H1 (cell line): ENCODE measurements around the gene QRSL1. TPM values are rescaled to one million over a fixed set of nuclear protein-coding genes. Genes with fewer than 3 reads are reported as not detected.

Experiments used
- CTCF ChIA-PET: fragments of 300-600 bp; sonication (Branson Sonifier 250); formaldehyde crosslinking; loops from one replicate; lab custom pipeline; 2021; ENCODE audit not compliant: partially characterized antibody; lab: Charles Lee
- POLR2A ChIA-PET: fragments of 300-600 bp; sonication (Branson Sonifier 250); formaldehyde crosslinking; loops from one replicate; lab custom pipeline; 2021; ENCODE audit warnings: inconsistent platforms; ENCODE audit not compliant: partially characterized antibody; lab: Charles Lee
- DNase-seq, 2 experiments: peaks; one replicate each; pipeline versions ENCODE4 v3.0.0 to v3.0.0-alpha.2; 2010 to 2022; ENCODE audit warnings: low spot score in 2 of 2, low read depth in 1 of 2, mixed read lengths in 1 of 2
- FAIRE-seq: peaks from 2 replicates; lab custom pipeline; 2011; peaks lifted over from hg19 to GRCh38; lab: Jason Lieb, UNC
- H2AFZ ChIP-seq: 2 replicates; pipeline ENCODE4 v1.8.1; 2012; ENCODE audit warnings: low read length, inconsistent platforms
- H2AK5ac ChIP-seq: 2 replicates; pipeline ENCODE4 v1.6.1; 2013; ENCODE audit warnings: low read depth, low read length
- H2BK120ac ChIP-seq: replicated peaks from 2 replicates; pipeline ENCODE3; 2013; ENCODE audit warnings: low read depth, low read length, inconsistent platforms
- H2BK12ac ChIP-seq: 2 replicates; pipeline ENCODE4 v1.6.1; 2013; ENCODE audit warnings: low read depth, low read length
- H2BK15ac ChIP-seq: 2 replicates; pipeline ENCODE4 v1.6.1; 2013; ENCODE audit warnings: low read length
- H2BK20ac ChIP-seq: 2 replicates; pipeline ENCODE4 v1.6.1; 2013; ENCODE audit warnings: low read length
- H2BK5ac ChIP-seq: 2 replicates; pipeline ENCODE4 v1.6.1; 2013; ENCODE audit warnings: low read depth, low read length
- H3K14ac ChIP-seq: 2 replicates; pipeline ENCODE4 v1.6.1; 2013; ENCODE audit warnings: inconsistent platforms; ENCODE audit not compliant: insufficient read length
- H3K18ac ChIP-seq: 2 replicates; pipeline ENCODE4 v1.6.1; 2013; ENCODE audit warnings: low read length; ENCODE audit errors: extremely low read depth
- H3K23ac ChIP-seq: 2 replicates; pipeline ENCODE4 v1.6.1; 2013; ENCODE audit warnings: inconsistent platforms; ENCODE audit not compliant: insufficient read length
- H3K23me2 ChIP-seq: 2 replicates; pipeline ENCODE4 v1.6.1; 2013; ENCODE audit warnings: low read depth, low read length
- H3K27ac ChIP-seq: 2 replicates; pipeline ENCODE4 v1.6.1; 2011; ENCODE audit warnings: low read depth, low read length, inconsistent platforms
- H3K27me3 ChIP-seq, 4 experiments: replicated peaks in 1 of 4; 1 replicate in 1 of 4; 2 replicates in 3 of 4; pipeline versions ENCODE4 v1.6.1 to v1.8.1; 2011 to 2013; ENCODE audit warnings: low read length in 3 of 4, mild to moderate bottlenecking in 3 of 4, inconsistent platforms in 2 of 4, mixed read lengths in 2 of 4, moderate library complexity in 1 of 4; ENCODE audit not compliant: control insufficient read depth in 3 of 4, insufficient read depth in 3 of 4; ENCODE audit errors: extremely low read depth in 1 of 4
- H3K36me3 ChIP-seq, 4 experiments: 2 replicates each; pipeline versions ENCODE4 v1.6.1 to v1.8.1; 2011 to 2013; ENCODE audit warnings: mild to moderate bottlenecking in 4 of 4, low read length in 3 of 4, moderate library complexity in 2 of 4, control low read depth in 1 of 4, inconsistent platforms in 1 of 4; ENCODE audit not compliant: insufficient read depth in 4 of 4, control insufficient read depth in 2 of 4
- H3K4ac ChIP-seq: replicated peaks from 2 replicates; pipeline ENCODE3; 2013; ENCODE audit warnings: low read length, low read depth, mixed read lengths, inconsistent platforms; ENCODE audit not compliant: insufficient read length
- H3K4me1 ChIP-seq, 4 experiments: replicated peaks in 1 of 4; 1 replicate in 1 of 4; 2 replicates in 3 of 4; pipeline versions ENCODE4 v1.6.1 to v1.8.1; 2011 to 2013; ENCODE audit warnings: low read length in 3 of 4, inconsistent platforms in 2 of 4, mixed read lengths in 1 of 4; ENCODE audit not compliant: insufficient read depth in 4 of 4, control insufficient read depth in 3 of 4
- H3K4me2 ChIP-seq, 2 experiments: 2 replicates each; pipeline versions ENCODE4 v1.6.1 to v1.8.1; 2011 to 2013; ENCODE audit warnings: low read depth in 2 of 2, low read length in 2 of 2, control low read depth in 1 of 2, inconsistent platforms in 1 of 2, mild to moderate bottlenecking in 1 of 2; ENCODE audit not compliant: insufficient read depth in 1 of 2
- H3K4me3 ChIP-seq, 4 experiments: fragments of 200-600, 300-600 bp in 1 of 4; sonication (generic), shearing (Covaris generic), sonication (Bioruptor Twin) in 1 of 4; 2 replicates each; pipeline versions ENCODE4 v1.5.1 to v1.8.1; 2011 to 2016; ENCODE audit warnings: low read length in 4 of 4, low read depth in 3 of 4, control low read depth in 2 of 4, inconsistent platforms in 2 of 4, mild to moderate bottlenecking in 2 of 4, mixed read lengths in 1 of 4, moderate library complexity in 1 of 4; ENCODE audit not compliant: insufficient read depth in 2 of 4; ENCODE audit errors: extremely low read depth in 1 of 4
- H3K56ac ChIP-seq: replicated peaks from 2 replicates; pipeline ENCODE3; 2013; ENCODE audit warnings: low read depth, mild to moderate bottlenecking, mixed read lengths, low read length, inconsistent platforms; ENCODE audit not compliant: insufficient read length
- H3K79me1 ChIP-seq: 2 replicates; pipeline ENCODE4 v1.6.1; 2013; ENCODE audit warnings: low read depth, low read length, control low read depth
- H3K79me2 ChIP-seq, 2 experiments: 2 replicates each; pipeline versions ENCODE4 v1.6.1 to v1.8.1; 2012 to 2013; ENCODE audit warnings: low read length in 2 of 2, mild to moderate bottlenecking in 2 of 2, inconsistent platforms in 1 of 2; ENCODE audit not compliant: insufficient read depth in 2 of 2, control insufficient read depth in 1 of 2
- H3K9ac ChIP-seq, 4 experiments: replicated peaks in 1 of 4; 1 replicate in 1 of 4; 2 replicates in 3 of 4; pipeline versions ENCODE4 v1.6.1 to v1.8.1; 2011 to 2013; ENCODE audit warnings: low read depth in 3 of 4, low read length in 3 of 4, control low read depth in 2 of 4, mild to moderate bottlenecking in 2 of 4, moderate library complexity in 2 of 4, inconsistent platforms in 1 of 4; ENCODE audit errors: extremely low read depth in 1 of 4
- H3K9me3 ChIP-seq, 2 experiments: 2 replicates each; pipeline versions ENCODE4 v1.6.1 to v1.8.1; 2012 to 2013; ENCODE audit warnings: mild to moderate bottlenecking in 2 of 2, moderate library complexity in 2 of 2, control low read depth in 1 of 2, inconsistent platforms in 1 of 2, low read depth in 1 of 2, low read length in 1 of 2, mixed read lengths in 1 of 2; ENCODE audit not compliant: insufficient read depth in 2 of 2
- H4K20me1 ChIP-seq, 2 experiments: replicated peaks in 1 of 2; 2 replicates each; pipeline versions ENCODE3 to v1.8.1; 2011 to 2013; ENCODE audit warnings: inconsistent platforms in 2 of 2, low read length in 2 of 2, mild to moderate bottlenecking in 1 of 2; ENCODE audit not compliant: insufficient read depth in 2 of 2, control insufficient read depth in 1 of 2
- H4K5ac ChIP-seq: 2 replicates; pipeline ENCODE4 v1.6.1; 2013; ENCODE audit warnings: low read length, low read depth, mixed read lengths, inconsistent platforms; ENCODE audit not compliant: insufficient read length
- H4K8ac ChIP-seq: 2 replicates; pipeline ENCODE4 v1.8.0; 2013; ENCODE audit warnings: mild to moderate bottlenecking, moderate library complexity, low read length, inconsistent platforms; ENCODE audit not compliant: insufficient read depth; ENCODE audit errors: extremely low read depth
- H4K91ac ChIP-seq: replicated peaks from 2 replicates; pipeline ENCODE3; 2013; ENCODE audit warnings: low read length, mixed read lengths, inconsistent platforms; ENCODE audit not compliant: insufficient read length
- CTBP2 ChIP-seq: IDR thresholded peaks from 2 replicates; pipeline ENCODE4 v1.7.0; 2011; ENCODE audit warnings: borderline replicate concordance, mild to moderate bottlenecking, moderate library complexity, mixed read lengths, low read length; ENCODE audit not compliant: insufficient read depth, insufficient read length
- CTCF ChIP-seq, 3 experiments: IDR thresholded peaks; 1 replicate in 2 of 3; 2 replicates in 1 of 3; pipeline versions ENCODE4 v1.5.1 to v1.6.1; 2011; ENCODE audit warnings: low read length in 3 of 3, mild to moderate bottlenecking in 3 of 3, inconsistent platforms in 2 of 3, low read depth in 1 of 3, moderate library complexity in 1 of 3; ENCODE audit not compliant: insufficient read depth in 1 of 3; ENCODE audit errors: control extremely low read depth in 1 of 3
- RFX5 ChIP-seq: IDR thresholded peaks from 2 replicates; pipeline ENCODE4 v1.6.1; 2011; ENCODE audit warnings: low read depth, low read length, improper control_type of control experiment, borderline replicate concordance
- RNF2 ChIP-seq: fragments of 200-900, 300-1000 bp; sonication (generic); IDR thresholded peaks from 2 replicates; pipeline ENCODE4 v1.7.1; 2016; ENCODE audit warnings: borderline replicate concordance, low read depth, mild to moderate bottlenecking, antibody characterized with exemption, low read length; ENCODE audit not compliant: poor library complexity, severe bottlenecking; ENCODE audit errors: missing control alignments
- SIRT6 ChIP-seq: IDR thresholded peaks from one replicate; pipeline ENCODE4 v1.7.1; 2012; ENCODE audit warnings: low read length, inconsistent platforms
- YY1 ChIP-seq: IDR thresholded peaks from 2 replicates; pipeline ENCODE4 v1.6.1; 2011; ENCODE audit warnings: low read depth, mild to moderate bottlenecking, low read length
- WGBS, 2 experiments: shearing (Covaris generic) in 1 of 2; methylation state at CpG; one replicate each; pipeline versions ENCODE4 v1.1.6 to v1.1.7; 2013 to 2015; ENCODE audit warnings: low lambda C conversion rate in 2 of 2, mixed read lengths in 2 of 2, inconsistent platforms in 1 of 2, low coverage in 1 of 2, missing lambda C conversion rate in 1 of 2; ENCODE audit not compliant: insufficient replicate concordance in 2 of 2, insufficient coverage in 1 of 2, insufficient read length in 1 of 2; ENCODE audit errors: extremely low coverage in 1 of 2, missing lambda C conversion rate in 1 of 2; 5-methylcytosine and 5-hydroxymethylcytosine counted together
- polyA plus RNA-seq, 7 experiments: library from polyadenylated mRNA; depleted of rRNA in 3 of 7; stranded (reverse) in 5 of 7; unstranded in 2 of 7; fragments of >200 nt in 5 of 7; fragments of 200-250 nt in 2 of 7; gene quantifications; 1 replicate in 5 of 7; 2 replicates in 1 of 7; 4 replicates in 1 of 7; pipeline versions ENCODE4 v1.2.1 to v1.2.3, GENCODE V29; 2011 to 2013; ENCODE audit warnings: missing spikeins in 2 of 7, mixed read lengths in 2 of 7
- total RNA-seq: library from RNA; stranded (reverse); fragmentation: NEBNext Ultra II Directional; extraction: Animal tissue kit (Norgen Biotek cat#: 25700); gene quantifications from 2 replicates; pipeline ENCODE4 v1.2.1, GENCODE V29; 2021

Gene QRSL1
- total and polyA plus RNA-seq, 2 of the 8 experiments (the other 6 are each of a cell fraction or from before 2014, with no cell fraction given), result 7.8 to 22.2 TPM

- H2AFZ ChIP-seq, result no peak overlapping the region
- H3K4me3 ChIP-seq, result no peak overlapping the region
- no peak overlapping the region for H3K23ac ChIP-seq
- H4K5ac ChIP-seq, result no peak overlapping the region
- H2AK5ac ChIP-seq, result no peak overlapping the region
- H2BK120ac ChIP-seq, result peak overlapping the region; percentile 71
- H4K8ac ChIP-seq, result no peak overlapping the region
- no peak overlapping the region for H3K14ac ChIP-seq
- H3K18ac ChIP-seq, result no peak overlapping the region
- no peaks in the 10 kb centered on the region for H3K27me3 ChIP-seq
- H3K23me2 ChIP-seq, result no peaks in the 10 kb centered on the region
- FAIRE-seq (no peak), DNase-seq (no peak)
- no peaks in the 10 kb centered on the region for H3K36me3 ChIP-seq
- no peak overlapping the region for H2BK20ac ChIP-seq
- peak overlapping the region; percentile 18; the same call in 1 of the 2 replicates for H2BK12ac ChIP-seq
- H2BK5ac ChIP-seq, result no peak overlapping the region
- 87% methylated on average over 5 of the region's 5 CpGs; no CpG with 5 or more reads in 1 of the 2 experiments for WGBS, 2 experiments
- POLR2A ChIA-PET, result no interaction called here
- CTCF ChIA-PET, result no interaction called here
- H4K91ac ChIP-seq, result no peak overlapping the region
- no peak for TF ChIP-seq RFX5
- no peak for TF ChIP-seq RNF2
- no peak for TF ChIP-seq SIRT6
- no peak for TF ChIP-seq CTCF (IDR thresholded peaks at IDR 0.05; ENCODE audit: control extremely low read depth in 1 of 3, insufficient read depth in 1 of 3, low read depth in 1 of 3, low read length in 3 of 3)
- TF ChIP-seq YY1, result no peak
- no peak for TF ChIP-seq CTBP2
- no peaks in the 10 kb centered on the region for H3K79me2 ChIP-seq
- H3K4ac ChIP-seq, result no peak overlapping the region
- no peak overlapping the region for H3K27ac ChIP-seq
- H3K56ac ChIP-seq, result no peak overlapping the region
- 0 out of 2 replicates have a peak overlapping the region, but pooled peaks have one; percentile 0 for H2BK15ac ChIP-seq
- no peaks in the 10 kb centered on the region for H3K9me3 ChIP-seq
- H3K9ac ChIP-seq, result no peak overlapping the region
- H3K4me2 ChIP-seq, result no peak overlapping the region; a peak in 1 of 4 replicates
- H3K4me1 ChIP-seq, result peaks cover 0 to 5% (median 2%) of the 10 kb centered on the region in 4 experiments; a peak in 3 of 7 replicates
- H4K20me1 ChIP-seq, result no peaks in the 10 kb centered on the region
- no peaks in the 10 kb centered on the region for H3K79me1 ChIP-seq
These were observed 86.5 kb downstream of the QRSL1 start for GRCh38 chr6:106715922-106716321.
